Activated B cell treated with CpG ODN at 0.5 μM for 24 hours (primary cell): ENCODE results near the gene PLPP1. TPM values are rescaled to one million over a fixed set of nuclear protein-coding genes. Genes with fewer than 3 reads are reported as not detected.

Experiments used
- ATAC-seq: fragments of 200-7000 bp; cut with Tn5 transposase; one replicate; pipeline ENCODE4 v1.10.0; 2021; ENCODE audit warnings: low read depth, mild to moderate bottlenecking, moderate library complexity
- CTCF ChIA-PET: fragments of 350-600 bp; sonication (Branson Sonifier 250); formaldehyde crosslinking; loops from one replicate; lab custom pipeline; 2021; ENCODE audit warnings: antibody characterized with exemption; lab: Charles Lee
- POLR2A ChIA-PET: fragments of 350-600 bp; sonication (Branson Sonifier 250); formaldehyde crosslinking; loops from one replicate; lab custom pipeline; 2021; ENCODE audit warnings: antibody characterized with exemption; lab: Charles Lee
- DNase-seq: peaks from one replicate; pipeline ENCODE4 v3.0.0; 2022
- H3K27ac Mint-ChIP-seq: one replicate; pipeline ENCODE4 v1.8.0; 2020; ENCODE audit warnings: mixed read lengths
- H3K27me3 Mint-ChIP-seq: one replicate; pipeline ENCODE4 v1.8.0; 2021; ENCODE audit warnings: mixed read lengths
- H3K36me3 Mint-ChIP-seq: one replicate; pipeline ENCODE4 v1.8.0; 2021; ENCODE audit warnings: low read depth, mixed read lengths
- H3K4me1 Mint-ChIP-seq: one replicate; pipeline ENCODE4 v1.8.0; 2021; ENCODE audit warnings: mixed read lengths
- H3K4me3 Mint-ChIP-seq: one replicate; pipeline ENCODE4 v1.8.0; 2020; ENCODE audit warnings: mild to moderate bottlenecking, mixed read lengths
- H3K9me3 Mint-ChIP-seq: one replicate; pipeline ENCODE4 v1.8.0; 2020; ENCODE audit warnings: mixed read lengths
- CTCF ChIP-seq: fragments of 200-600 bp; IDR thresholded peaks from one replicate; pipeline ENCODE4 v1.8.0; 2022; ENCODE audit warnings: antibody characterized with exemption, mild to moderate bottlenecking
- intact Hi-C: fragments of 100-400 bp; cut with micrococcal nuclease; formaldehyde crosslinking; loops from one replicate; pipeline ENCODE4 v1.15.1; 2024
- total RNA-seq: library from RNA; stranded (reverse); gene quantifications from 2 replicates; pipeline ENCODE4 v1.2.3, GENCODE V29; 2022

The PLPP1 gene
- total RNA-seq, 1 donor from 2014 or later, result 12.0 TPM

GRCh38 chr5:55470282-55470681 lies 64.5 kb downstream of the PLPP1 start:
- no peaks in the 10 kb centered on the region for H3K27me3 Mint-ChIP-seq
- no peak for TF ChIP-seq CTCF
- H3K4me1 Mint-ChIP-seq, result no peaks in the 10 kb centered on the region
- no peak for DNase-seq
- no peaks in the 10 kb centered on the region for H3K9me3 Mint-ChIP-seq
- peaks cover 14% of the 10 kb centered on the region for H3K36me3 Mint-ChIP-seq
- H3K4me3 Mint-ChIP-seq, result no peak overlapping the region
- no peak for ATAC-seq
- no peak overlapping the region for H3K27ac Mint-ChIP-seq
- intact Hi-C loops, result no loop called here
- ChIA-PET CTCF (interaction anchor here (0.5 to 0.8 kb wide), 2 partner anchors 8 to 14 kb away, joined by 3 to 4 read pairs; no protein-coding TSS in a partner anchor), POLR2A (no interaction called here)

GRCh38 chr5:55469839-55470238 lies 64.9 kb downstream of the PLPP1 start:
- intact Hi-C loops, result no loop called here
- CTCF ChIA-PET, result no interaction called here
- Mint-ChIP-seq H3K36me3 (peaks cover 14% of the 10 kb centered on the region), H3K4me3 (no peak overlapping the region), H3K27me3 (no peaks in the 10 kb centered on the region), H3K27ac (no peak overlapping the region), H3K9me3 (no peaks in the 10 kb centered on the region), H3K4me1 (no peaks in the 10 kb centered on the region)
- POLR2A ChIA-PET, result no interaction called here
- DNase-seq, result no peak
- no peak for TF ChIP-seq CTCF
- no peak for ATAC-seq

- intact Hi-C loops, result no loop called here
- CTCF ChIA-PET, result no interaction called here
- Mint-ChIP-seq H3K9me3 (no peaks in the 10 kb centered on the region), H3K27me3 (no peaks in the 10 kb centered on the region), H3K4me1 (no peaks in the 10 kb centered on the region), H3K36me3 (peaks cover 20% of the 10 kb centered on the region), H3K27ac (no peak overlapping the region), H3K4me3 (no peak overlapping the region)
- no peak for TF ChIP-seq CTCF
- no peak for ATAC-seq
- POLR2A ChIA-PET, result no interaction called here
- no peak for DNase-seq
These were observed 66.8 kb downstream of the PLPP1 start for GRCh38 chr5:55467862-55468551.

GRCh38 chr5:55463613-55464012 lies 71.2 kb downstream of the PLPP1 start:
- no peak for TF ChIP-seq CTCF
- ChIA-PET CTCF (no interaction called here), POLR2A (no interaction called here)
- Mint-ChIP-seq H3K27ac (no peak overlapping the region), H3K36me3 (peaks cover 21% of the 10 kb centered on the region), H3K4me1 (no peaks in the 10 kb centered on the region), H3K27me3 (no peaks in the 10 kb centered on the region), H3K4me3 (no peak overlapping the region), H3K9me3 (no peaks in the 10 kb centered on the region)
- ATAC-seq (no peak), DNase-seq (no peak)
- intact Hi-C loops, result no loop called here

GRCh38 chr5:55459572-55459971 lies 75.2 kb downstream of the PLPP1 start:
- intact Hi-C loops, result no loop called here
- no peak overlapping the region for H3K4me3 Mint-ChIP-seq
- DNase-seq, result no peak
- peaks cover 4% of the 10 kb centered on the region for H3K36me3 Mint-ChIP-seq
- ChIA-PET CTCF (no interaction called here), POLR2A (no interaction called here)
- no peaks in the 10 kb centered on the region for H3K4me1 Mint-ChIP-seq
- H3K9me3 Mint-ChIP-seq, result no peaks in the 10 kb centered on the region
- no peak for ATAC-seq
- no peaks in the 10 kb centered on the region for H3K27me3 Mint-ChIP-seq
- TF ChIP-seq CTCF, result no peak
- H3K27ac Mint-ChIP-seq, result no peak overlapping the region
